Measurements from ENCODE around the gene RNF222.
A peak's percentile ranks its signal among the peaks of the same experiment; 100 is the strongest.
"Not testable (repeated sequence)": the region's sequence is repeated elsewhere in the genome, so short reads cannot be mapped to it uniquely, and the experiment has no call there.

RNF222 gene

DNA sequence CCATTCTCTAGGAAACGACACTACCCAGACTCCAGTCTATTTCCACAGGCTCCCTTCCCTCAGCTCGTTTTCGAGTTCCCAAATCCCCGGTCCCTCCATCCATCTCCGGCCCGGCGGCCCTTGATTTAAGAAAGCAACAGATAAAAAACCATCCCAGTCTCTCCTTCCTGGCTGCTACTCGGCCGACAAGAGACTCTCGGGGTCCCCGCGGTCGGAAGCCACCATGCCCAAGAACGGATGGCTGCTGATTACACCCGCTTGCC lies 14.8 kb downstream of the RNF222 start:
- H3K4me3 ChIP-seq (ENCODE audit: low read depth, low read length): peak overlapping the region; percentile 78
- TF ChIP-seq, protein P1, sequence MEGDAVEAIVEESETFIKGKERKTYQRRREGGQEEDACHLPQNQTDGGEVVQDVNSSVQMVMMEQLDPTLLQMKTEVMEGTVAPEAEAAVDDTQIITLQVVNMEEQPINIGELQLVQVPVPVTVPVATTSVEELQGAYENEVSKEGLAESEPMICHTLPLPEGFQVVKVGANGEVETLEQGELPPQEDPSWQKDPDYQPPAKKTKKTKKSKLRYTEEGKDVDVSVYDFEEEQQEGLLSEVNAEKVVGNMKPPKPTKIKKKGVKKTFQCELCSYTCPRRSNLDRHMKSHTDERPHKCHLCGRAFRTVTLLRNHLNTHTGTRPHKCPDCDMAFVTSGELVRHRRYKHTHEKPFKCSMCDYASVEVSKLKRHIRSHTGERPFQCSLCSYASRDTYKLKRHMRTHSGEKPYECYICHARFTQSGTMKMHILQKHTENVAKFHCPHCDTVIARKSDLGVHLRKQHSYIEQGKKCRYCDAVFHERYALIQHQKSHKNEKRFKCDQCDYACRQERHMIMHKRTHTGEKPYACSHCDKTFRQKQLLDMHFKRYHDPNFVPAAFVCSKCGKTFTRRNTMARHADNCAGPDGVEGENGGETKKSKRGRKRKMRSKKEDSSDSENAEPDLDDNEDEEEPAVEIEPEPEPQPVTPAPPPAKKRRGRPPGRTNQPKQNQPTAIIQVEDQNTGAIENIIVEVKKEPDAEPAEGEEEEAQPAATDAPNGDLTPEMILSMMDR (IDR thresholded peaks at IDR 0.05; ENCODE audit: control insufficient read depth, extremely low read depth, insufficient read depth): no peak
- no peak for DNase-seq (ENCODE audit: low read depth)

- TF ChIP-seq, protein P1 (IDR thresholded peaks at IDR 0.05; ENCODE audit: control insufficient read depth, extremely low read depth, insufficient read depth): no peak
- no peak for DNase-seq (ENCODE audit: low read depth)
- H3K4me3 ChIP-seq (ENCODE audit: low read depth, low read length): peak overlapping the region; percentile 78
Observed at GRCh38 chr17:8382052-8382879, 15.4 kb downstream of the RNF222 start.

DNA sequence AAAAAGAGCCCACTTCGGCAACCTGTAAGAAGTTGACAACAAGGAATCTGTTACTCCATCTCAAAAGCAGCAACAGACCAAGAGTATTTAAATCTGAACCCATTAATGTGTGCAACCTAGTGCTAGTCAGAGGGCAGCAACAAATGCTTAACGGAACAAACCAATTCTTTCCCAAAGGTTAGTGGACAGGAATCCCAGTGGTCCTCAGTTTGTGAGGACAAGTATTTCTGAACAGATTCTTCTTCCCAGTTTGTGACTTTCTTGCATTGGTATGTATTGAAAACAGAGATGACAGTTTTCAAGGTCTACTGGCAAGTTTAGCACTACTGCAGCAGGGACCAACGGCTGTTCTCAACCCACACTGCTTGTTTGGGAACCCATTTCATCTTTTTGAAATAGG lies 17.6 kb downstream of the RNF222 start:
- H3K4me3 ChIP-seq (ENCODE audit: low read depth, low read length): peak overlapping the region; percentile 78

DNA sequence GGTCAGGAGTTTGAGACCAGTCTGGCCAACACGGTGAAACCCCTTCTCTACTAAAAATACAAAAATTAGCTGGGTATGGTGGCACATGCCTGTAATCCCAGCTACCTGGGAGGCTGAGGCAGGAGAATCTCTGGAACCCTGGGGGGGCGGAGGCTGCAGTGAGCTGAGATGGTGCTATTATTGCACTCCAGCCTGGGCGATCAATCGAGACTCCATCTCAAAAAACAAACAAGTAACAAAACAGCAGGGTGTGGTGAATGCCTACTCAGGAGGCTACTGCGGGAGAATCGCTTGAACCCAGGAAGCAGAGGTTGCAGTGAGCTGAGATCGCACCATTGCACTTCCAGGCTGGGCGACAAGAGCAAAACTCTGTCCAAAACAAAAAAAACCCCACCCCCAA lies 19.5 kb downstream of the RNF222 start:
- H3K4me3 ChIP-seq (ENCODE audit: low read depth, low read length); DNase-seq (ENCODE audit: low read depth): not testable (repeated sequence)

More for the DNA sequence above, 17.6 kb downstream of the RNF222 start:
- TF ChIP-seq, protein P1 (IDR thresholded peaks at IDR 0.05; ENCODE audit: control insufficient read depth, extremely low read depth, insufficient read depth): no peak
- no peak for DNase-seq (ENCODE audit: low read depth)

- TF ChIP-seq, protein P1 (IDR thresholded peaks at IDR 0.05; ENCODE audit: control insufficient read depth, extremely low read depth, insufficient read depth): no peak
- H3K4me3 ChIP-seq (ENCODE audit: low read depth, low read length): no peak overlapping the region
- no peak for DNase-seq (ENCODE audit: low read depth)
Observed at GRCh38 chr17:8377422-8377821, 20.2 kb downstream of the RNF222 start.

DNA sequence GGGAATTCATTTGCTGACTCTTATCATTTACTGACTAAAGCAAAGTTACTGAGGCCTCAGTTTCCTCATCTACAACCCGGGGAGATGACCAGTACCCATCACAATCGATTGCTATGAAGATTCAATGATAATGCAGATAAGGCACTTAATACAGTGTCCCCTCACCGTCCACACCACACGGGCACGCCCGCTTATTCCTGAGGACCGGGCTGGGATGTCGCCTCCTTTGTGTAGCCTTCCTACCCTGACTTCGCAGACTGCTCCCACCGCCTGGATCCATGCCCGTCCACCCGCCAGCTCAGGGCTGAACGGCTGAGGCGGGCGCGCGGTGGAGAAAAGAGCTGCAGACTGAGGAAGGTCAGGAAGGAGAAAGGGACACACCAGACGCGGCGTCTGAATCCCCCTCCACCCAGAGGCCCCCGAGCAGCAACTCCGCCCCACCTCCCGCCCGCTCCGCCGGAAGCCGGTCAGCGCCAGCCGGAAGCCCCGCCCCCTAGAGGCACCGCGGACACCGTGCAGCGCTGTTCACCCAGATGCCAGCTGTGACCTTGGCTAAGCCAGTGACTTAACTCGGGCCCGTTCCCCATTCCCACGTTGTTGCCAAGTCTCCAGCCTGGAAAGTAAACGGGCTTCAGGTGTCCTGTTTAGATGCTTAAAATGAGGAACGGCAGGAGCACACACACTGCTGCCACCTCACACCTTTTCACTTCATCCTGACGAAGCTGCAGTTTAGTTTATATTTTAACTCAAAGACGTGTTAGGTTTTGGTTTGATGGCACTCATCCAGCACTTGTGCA lies 21.2 kb downstream of the RNF222 start, which contains the start of gene KRABD2:
KRABD2 (minus strand) TSS at position 434 of the 797 bp plus-strand sequence.
- H3K4me3 ChIP-seq (ENCODE audit: low read depth, low read length): peak within 1 kb of the TSS; percentile 88
- TF ChIP-seq, protein P1 (IDR thresholded peaks at IDR 0.05; ENCODE audit: control insufficient read depth, extremely low read depth, insufficient read depth): peak; percentile 55
- peak; percentile 93 for DNase-seq (ENCODE audit: low read depth)

DNA sequence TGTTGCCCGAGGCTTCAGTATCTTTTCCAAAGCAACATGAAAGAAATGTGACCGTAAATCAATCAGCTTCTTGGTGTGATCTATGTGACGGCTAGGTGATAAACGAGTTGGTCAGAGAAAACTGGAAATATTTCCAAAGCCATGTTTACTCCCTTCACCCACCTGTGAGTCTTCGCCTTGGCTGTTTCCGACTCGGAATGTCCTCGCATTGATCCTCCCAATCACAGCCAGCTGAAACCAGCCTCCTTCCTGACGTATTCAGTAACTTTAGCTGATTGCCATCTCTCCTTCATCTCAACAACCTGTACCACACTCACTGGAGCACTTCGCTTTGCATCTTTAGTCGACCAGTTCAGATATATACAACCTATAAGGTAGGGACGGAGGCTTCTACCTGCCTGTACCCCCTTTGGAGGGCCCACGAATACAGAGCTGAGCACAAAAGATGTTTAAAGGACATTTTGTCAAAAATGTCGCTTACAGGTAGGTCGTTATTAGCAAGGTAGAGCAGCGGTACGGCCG lies 21.8 kb downstream of the RNF222 start:
- peak; percentile 81 for DNase-seq (ENCODE audit: low read depth)
- TF ChIP-seq, protein P1 (IDR thresholded peaks at IDR 0.05; ENCODE audit: control insufficient read depth, extremely low read depth, insufficient read depth): no peak
- peak overlapping the region; percentile 88 for H3K4me3 ChIP-seq (ENCODE audit: low read depth, low read length)

DNA sequence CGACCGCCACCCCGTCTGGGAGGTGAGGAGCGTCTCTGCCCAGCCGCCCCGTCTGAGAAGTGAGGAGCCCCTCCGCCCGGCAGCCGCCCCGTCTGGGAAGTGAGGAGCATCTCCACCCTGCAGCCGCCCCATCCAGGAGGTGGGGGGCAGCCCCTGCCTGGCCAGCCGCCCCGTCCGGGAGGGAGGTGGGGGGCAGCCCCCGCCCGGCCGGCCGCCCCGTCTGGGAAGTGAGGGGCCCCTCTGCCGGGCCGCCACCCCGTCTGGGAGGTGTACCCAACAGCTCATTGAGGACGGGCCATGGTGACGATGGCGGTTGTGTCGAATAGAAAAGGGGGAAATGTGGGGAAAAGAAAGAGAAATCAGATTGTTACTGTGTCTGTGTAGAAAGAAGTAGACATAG lies 23.8 kb downstream of the RNF222 start:
- DNase-seq (ENCODE audit: low read depth); H3K4me3 ChIP-seq (ENCODE audit: low read depth, low read length): not testable (repeated sequence)

Data from LNCaP clone FGC (cell line).